ENCODE data around the gene SEC61A1.

The SEC61A1 gene

GRCh38 chr3:128051837-128052594, at the start of gene SEC61A1:
Gene SEC61A1 (plus strand): TSS chr3:128052437. CDS start chr3:128052553, 116 bp downstream.
- DNase-seq = peak; percentile 96

GRCh38 chr3:128004661-128005060, 47.6 kb upstream of the SEC61A1 start:
- no peak for DNase-seq

GRCh38 chr3:128006061-128007032, 45.9 kb upstream of the SEC61A1 start:
- no peak for DNase-seq

GRCh38 chr3:128007033-128007424, 45.2 kb upstream of the SEC61A1 start:
- DNase-seq = no peak

GRCh38 chr3:128009952-128010846, 42.0 kb upstream of the SEC61A1 start:
- DNase-seq = no peak

GRCh38 chr3:128011140-128011539, 41.1 kb upstream of the SEC61A1 start:
- DNase-seq = peak; percentile 8

GRCh38 chr3:128012050-128012449, 40.2 kb upstream of the SEC61A1 start:
- no peak for DNase-seq

GRCh38 chr3:128014548-128014947, 37.7 kb upstream of the SEC61A1 start:
- DNase-seq = no peak

- DNase-seq = no peak
Measured at GRCh38 chr3:128016502-128016901, 35.7 kb upstream of the SEC61A1 start.

- DNase-seq = no peak
Measured at GRCh38 chr3:128021768-128022372, 30.4 kb upstream of the SEC61A1 start.

GRCh38 chr3:128033102-128033501, 19.1 kb upstream of the SEC61A1 start:
- DNase-seq = no peak

- no peak for DNase-seq
Measured at GRCh38 chr3:128036119-128036518, 16.1 kb upstream of the SEC61A1 start.

- no peak for DNase-seq
Measured at GRCh38 chr3:128040041-128040440, 12.2 kb upstream of the SEC61A1 start.

- DNase-seq = no peak
Measured at GRCh38 chr3:128040660-128041059, 11.6 kb upstream of the SEC61A1 start.

GRCh38 chr3:128041344-128041743, 10.9 kb upstream of the SEC61A1 start:
- DNase-seq = no peak

GRCh38 chr3:128050597-128050996, 1.6 kb upstream of the SEC61A1 start:
- DNase-seq = no peak

GRCh38 chr3:128051459-128051836, 789 bp upstream of the SEC61A1 start:
- DNase-seq = no peak

GRCh38 chr3:128052595-128053351, 536 bp downstream of the SEC61A1 start:
- no peak for DNase-seq

GRCh38 chr3:128053614-128054013, 1.4 kb downstream of the SEC61A1 start:
- DNase-seq = no peak

- no peak for DNase-seq
Measured at GRCh38 chr3:128054367-128054766, 2.1 kb downstream of the SEC61A1 start.

- no peak for DNase-seq
Measured at GRCh38 chr3:128056258-128056657, 4.0 kb downstream of the SEC61A1 start.
